Neuronal stem cell (in vitro differentiated cells): ENCODE measurements around the gene ANKS1A.

ENCODE experiments used
- DNase-seq: peaks from one replicate; pipeline ENCODE4 v3.0.0-alpha.2; 2013; ENCODE audit warnings: low spot score
- H2AFZ ChIP-seq: one replicate; pipeline ENCODE4 v1.6.1; 2013; ENCODE audit warnings: mild to moderate bottlenecking, low read length, inconsistent platforms
- H2AK5ac ChIP-seq: 2 replicates; pipeline ENCODE4 v1.6.1; 2013; ENCODE audit warnings: low read depth, mild to moderate bottlenecking, inconsistent platforms, low read length, moderate library complexity, mixed read lengths
- H2BK120ac ChIP-seq: 2 replicates; pipeline ENCODE4 v1.6.1; 2013; ENCODE audit warnings: low read depth, mild to moderate bottlenecking, inconsistent platforms, low read length, moderate library complexity, mixed read lengths
- H2BK12ac ChIP-seq: one replicate; pipeline ENCODE4 v1.6.1; 2013; ENCODE audit warnings: low read length, inconsistent platforms
- H2BK15ac ChIP-seq: 2 replicates; pipeline ENCODE4 v1.6.1; 2013; ENCODE audit warnings: mild to moderate bottlenecking, low read length, inconsistent platforms, mixed read lengths
- H2BK5ac ChIP-seq: one replicate; pipeline ENCODE4 v1.6.1; 2013; ENCODE audit warnings: inconsistent platforms, mild to moderate bottlenecking, low read length, moderate library complexity
- H3K14ac ChIP-seq: one replicate; pipeline ENCODE4 v1.6.1; 2013; ENCODE audit warnings: low read length, inconsistent platforms
- H3K18ac ChIP-seq: 2 replicates; pipeline ENCODE4 v1.6.1; 2013; ENCODE audit warnings: low read length, inconsistent platforms
- H3K23ac ChIP-seq: 2 replicates; pipeline ENCODE4 v1.6.1; 2013; ENCODE audit warnings: low read depth, mild to moderate bottlenecking, mixed read lengths, low read length, inconsistent platforms; ENCODE audit not compliant: poor library complexity
- H3K27ac ChIP-seq: replicated peaks from 3 replicates; pipeline ENCODE4 v1.5.1; 2013; ENCODE audit warnings: low read length, inconsistent platforms
- H3K27me3 ChIP-seq, 3 experiments: 2 replicates each; pipeline ENCODE4 v1.6.1; 2013; ENCODE audit warnings: low read length in 3 of 3, mild to moderate bottlenecking in 2 of 3, inconsistent platforms in 1 of 3, low read depth in 1 of 3, mixed read lengths in 1 of 3, moderate library complexity in 1 of 3; ENCODE audit not compliant: control insufficient read depth in 3 of 3, insufficient read depth in 3 of 3
- H3K36me3 ChIP-seq, 2 donors: replicated peaks in 1 of 2; 2 replicates each; pipeline ENCODE4 v1.6.1; 2013; ENCODE audit warnings: low read length in 2 of 2; ENCODE audit not compliant: control insufficient read depth in 2 of 2, insufficient read depth in 2 of 2
- H3K4ac ChIP-seq: 2 replicates; pipeline ENCODE4 v1.6.1; 2013; ENCODE audit warnings: inconsistent platforms, mild to moderate bottlenecking, low read length, moderate library complexity
- H3K4me1 ChIP-seq, 2 donors: 1 replicate in 1 of 2; 2 replicates in 1 of 2; pipeline ENCODE4 v1.6.1; 2013; ENCODE audit warnings: low read length in 2 of 2, low read depth in 1 of 2; ENCODE audit not compliant: control insufficient read depth in 2 of 2, insufficient read depth in 1 of 2
- H3K4me2 ChIP-seq: one replicate; pipeline ENCODE4 v1.6.1; 2013; ENCODE audit warnings: mild to moderate bottlenecking, low read length, inconsistent platforms; ENCODE audit not compliant: insufficient read depth, poor library complexity, severe bottlenecking
- H3K4me3 ChIP-seq, 2 donors: 2 replicates each; pipeline ENCODE4 v1.5.1; 2013; ENCODE audit warnings: low read length in 2 of 2, mild to moderate bottlenecking in 2 of 2, inconsistent platforms in 1 of 2, moderate library complexity in 1 of 2
- H3K79me1 ChIP-seq: one replicate; pipeline ENCODE4 v1.6.1; 2013; ENCODE audit warnings: low read depth, mild to moderate bottlenecking, inconsistent platforms, low read length, moderate library complexity
- H3K9ac ChIP-seq: one replicate; pipeline ENCODE4 v1.6.1; 2013; ENCODE audit warnings: mild to moderate bottlenecking, low read depth, low read length, inconsistent platforms; ENCODE audit not compliant: poor library complexity
- H3K9me3 ChIP-seq, 2 donors: replicated peaks in 1 of 2; 2 replicates each; pipeline versions ENCODE3 to v1.6.1; 2013; ENCODE audit warnings: low read length in 2 of 2, mild to moderate bottlenecking in 2 of 2, inconsistent platforms in 1 of 2, low read depth in 1 of 2, mixed read lengths in 1 of 2, moderate library complexity in 1 of 2; ENCODE audit not compliant: control insufficient read depth in 2 of 2, insufficient read depth in 1 of 2
- H4K8ac ChIP-seq: one replicate; pipeline ENCODE4 v1.6.1; 2013; ENCODE audit warnings: low read depth, mild to moderate bottlenecking, inconsistent platforms, low read length, moderate library complexity
- H4K91ac ChIP-seq: one replicate; pipeline ENCODE4 v1.6.1; 2013; ENCODE audit warnings: low read length, low read depth, mild to moderate bottlenecking, inconsistent platforms; ENCODE audit not compliant: poor library complexity
- WGBS, 2 donors: extraction: QIAGEN DNeasy Blood & Tissue Kit; methylation state at CpG; one replicate each; pipeline ENCODE4 v1.1.7; 2013; ENCODE audit warnings: missing lambda C conversion rate in 2 of 2, mixed read lengths in 1 of 2; ENCODE audit not compliant: insufficient read length in 2 of 2, insufficient replicate concordance in 1 of 2; ENCODE audit errors: extremely low coverage in 2 of 2; 5-methylcytosine and 5-hydroxymethylcytosine counted together

Gene ANKS1A

DNA sequence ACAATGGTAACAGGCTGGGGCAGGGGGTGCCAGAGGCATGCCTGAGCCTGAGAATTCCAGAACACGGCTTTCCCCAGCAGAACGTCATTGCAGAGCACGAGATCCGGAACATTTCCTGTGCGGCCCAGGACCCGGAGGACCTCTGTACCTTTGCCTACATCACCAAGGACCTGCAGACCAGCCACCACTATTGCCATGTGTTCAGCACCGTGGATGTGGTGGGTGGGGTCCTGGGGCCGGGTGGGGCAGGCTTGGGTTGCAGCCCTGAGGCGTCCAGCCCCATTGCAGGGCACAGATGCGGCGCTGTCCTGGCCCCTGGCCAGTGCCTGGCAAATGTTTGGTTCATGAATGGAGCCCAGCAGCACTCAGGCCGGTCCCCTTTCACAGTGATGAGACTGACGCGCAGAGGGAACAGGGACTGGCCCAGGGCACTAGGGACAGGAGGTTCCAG, 195.0 kb downstream of the ANKS1A start:
- no peak overlapping the region for H4K8ac ChIP-seq
- peaks cover 5% of the 10 kb centered on the region for H3K79me1 ChIP-seq
- H2BK120ac ChIP-seq = no peak overlapping the region
- H2AFZ ChIP-seq = no peak overlapping the region
- no peak overlapping the region for H2AK5ac ChIP-seq
- H3K4me3 ChIP-seq = no peak overlapping the region
- H3K9me3 ChIP-seq = no peaks in the 10 kb centered on the region
- no peaks in the 10 kb centered on the region for H3K27me3 ChIP-seq
- H3K4ac ChIP-seq = no peak overlapping the region
- H3K9ac ChIP-seq = peak overlapping the region; percentile 63
- H3K36me3 ChIP-seq = peaks cover 28 to 85% of the 10 kb centered on the region in 2 donors
- no peak overlapping the region for H3K27ac ChIP-seq
- H3K4me1 ChIP-seq = peaks cover 0 to 8% of the 10 kb centered on the region in 2 donors
- H3K18ac ChIP-seq = no peak overlapping the region
- no peak overlapping the region for H3K4me2 ChIP-seq
- no peak overlapping the region for H2BK15ac ChIP-seq
- H3K23ac ChIP-seq = no peak overlapping the region
- H4K91ac ChIP-seq = no peak overlapping the region
- no peak overlapping the region for H2BK12ac ChIP-seq
- H3K14ac ChIP-seq = no peak overlapping the region
- H2BK5ac ChIP-seq = no peak overlapping the region
- no peak for DNase-seq
- WGBS, 2 donors = no CpG with 5 or more reads among the region's 14 CpGs

DNA sequence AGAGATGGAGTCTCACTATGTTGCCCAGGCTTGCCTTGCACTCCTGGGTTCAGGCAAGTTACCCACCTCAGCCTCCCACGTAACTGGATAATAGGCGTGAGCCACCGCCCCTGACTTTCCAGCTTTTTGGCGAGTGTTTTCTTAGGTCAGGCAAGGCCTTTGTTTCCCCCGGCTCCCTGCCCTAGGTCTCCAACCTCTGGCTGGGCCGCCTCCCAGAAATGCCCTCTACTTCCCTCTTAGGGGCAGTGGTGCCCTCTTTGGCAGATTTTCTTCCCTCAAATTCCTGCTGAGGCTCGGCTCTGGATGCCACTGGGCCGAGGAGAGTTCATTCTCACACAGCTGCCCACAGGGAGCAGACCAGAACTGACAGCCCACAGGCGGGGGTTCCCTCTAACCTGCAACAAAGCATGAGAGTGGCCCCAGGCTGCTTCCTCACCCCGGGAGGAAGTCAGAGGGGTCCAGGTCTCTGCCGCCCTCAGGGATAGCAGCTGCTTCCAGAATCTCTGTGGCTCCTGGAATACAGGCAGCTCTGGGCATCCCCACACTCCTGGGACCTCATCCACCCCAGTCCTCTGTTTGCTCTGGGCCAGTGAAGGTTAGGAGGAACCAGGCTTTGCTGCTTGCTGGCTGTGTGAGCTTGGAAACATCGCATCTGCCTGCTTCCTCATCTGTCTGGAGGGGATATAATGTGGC, 195.6 kb downstream of the ANKS1A start:
- H4K91ac ChIP-seq = no peak overlapping the region
- no peak overlapping the region for H2BK12ac ChIP-seq
- no peak overlapping the region for H2BK120ac ChIP-seq
- H3K4me3 ChIP-seq = no peak overlapping the region
- WGBS, 2 donors = no CpG with 5 or more reads among the region's 12 CpGs
- H3K4ac ChIP-seq = no peak overlapping the region
- no peak overlapping the region for H3K27ac ChIP-seq
- no peak overlapping the region for H3K23ac ChIP-seq
- H3K79me1 ChIP-seq = peaks cover 5% of the 10 kb centered on the region
- no peak for DNase-seq
- H3K9me3 ChIP-seq = no peaks in the 10 kb centered on the region
- no peak overlapping the region for H3K9ac ChIP-seq
- no peak overlapping the region for H3K14ac ChIP-seq
- no peak overlapping the region for H2AFZ ChIP-seq
- no peaks in the 10 kb centered on the region for H3K27me3 ChIP-seq
- H3K4me2 ChIP-seq = no peak overlapping the region
- H2BK5ac ChIP-seq = no peak overlapping the region
- peaks cover 25 to 80% of the 10 kb centered on the region in 2 donors for H3K36me3 ChIP-seq
- no peak overlapping the region for H3K18ac ChIP-seq
- H3K4me1 ChIP-seq = peaks cover 0 to 8% of the 10 kb centered on the region in 2 donors
- H2AK5ac ChIP-seq = no peak overlapping the region
- no peak overlapping the region for H2BK15ac ChIP-seq
- H4K8ac ChIP-seq = no peak overlapping the region

DNA sequence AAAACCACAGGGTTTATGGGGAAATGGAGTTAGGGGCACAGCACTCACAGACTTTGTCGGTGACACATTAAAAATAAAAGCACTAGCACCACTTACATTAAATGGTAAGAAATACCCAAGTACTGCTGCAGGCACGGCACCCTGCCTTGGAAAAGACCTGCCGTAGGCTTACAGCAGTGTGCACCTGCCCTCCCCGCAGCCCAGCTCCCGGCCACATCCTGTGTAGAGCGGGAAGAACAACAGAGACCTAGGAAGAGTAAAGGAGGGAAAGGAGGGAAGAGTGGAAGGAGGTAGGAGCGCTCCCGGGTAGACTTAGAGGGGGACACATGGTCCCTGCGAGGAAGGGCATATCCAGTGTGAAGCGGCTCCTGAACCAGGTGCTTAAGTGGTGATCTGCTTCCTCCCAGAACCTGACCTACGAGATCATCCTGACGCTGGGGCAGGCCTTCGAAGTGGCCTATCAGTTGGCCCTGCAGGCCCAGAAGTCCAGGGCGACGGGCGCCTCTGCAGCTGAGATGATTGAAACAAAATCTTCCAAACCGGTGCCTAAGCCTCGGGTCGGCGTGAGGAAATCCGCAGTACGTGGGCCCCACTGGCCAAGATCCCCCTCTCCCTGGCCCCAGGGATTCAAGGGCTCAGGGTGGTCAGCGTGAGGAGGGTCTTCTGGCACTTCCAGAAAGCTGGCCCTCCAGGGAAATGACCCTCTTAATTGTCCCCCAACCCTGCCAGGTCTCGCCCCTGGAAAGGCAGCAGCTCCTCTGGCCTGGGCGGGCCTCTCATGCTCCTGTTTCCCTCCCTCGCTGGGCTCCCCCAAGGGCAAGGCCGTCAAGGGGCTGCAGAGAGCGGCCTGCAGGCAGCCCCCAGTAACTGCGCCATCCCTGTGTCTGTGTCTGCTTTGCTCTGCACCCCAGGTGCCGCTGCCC, 196.6 kb downstream of the ANKS1A start:
- Histone ChIP-seq H3K4me3 (no peak overlapping the region), H3K79me1 (peaks cover 5% of the 10 kb centered on the region), H2AFZ (no peak overlapping the region), H2BK120ac (no peak overlapping the region), H3K4ac (no peak overlapping the region), H4K8ac (no peak overlapping the region), H3K14ac (peak overlapping the region; percentile 76), H2AK5ac (no peak overlapping the region), H3K18ac (no peak overlapping the region), H2BK15ac (no peak overlapping the region), H3K4me1 (peaks cover 0 to 8% of the 10 kb centered on the region in 2 donors), H3K27me3 (no peaks in the 10 kb centered on the region), H3K23ac (peak overlapping the region; percentile 35), H3K9ac (peak overlapping the region; percentile 36), H2BK12ac (no peak overlapping the region), H2BK5ac (peak overlapping the region; percentile 41), H4K91ac (no peak overlapping the region), H3K36me3 (peaks cover 25 to 75% of the 10 kb centered on the region in 2 donors), H3K9me3 (no peaks in the 10 kb centered on the region), H3K27ac (no peak overlapping the region), H3K4me2 (no peak overlapping the region)
- no peak for DNase-seq
- no CpG with 5 or more reads among the region's 30 CpGs for WGBS, 2 donors

DNA sequence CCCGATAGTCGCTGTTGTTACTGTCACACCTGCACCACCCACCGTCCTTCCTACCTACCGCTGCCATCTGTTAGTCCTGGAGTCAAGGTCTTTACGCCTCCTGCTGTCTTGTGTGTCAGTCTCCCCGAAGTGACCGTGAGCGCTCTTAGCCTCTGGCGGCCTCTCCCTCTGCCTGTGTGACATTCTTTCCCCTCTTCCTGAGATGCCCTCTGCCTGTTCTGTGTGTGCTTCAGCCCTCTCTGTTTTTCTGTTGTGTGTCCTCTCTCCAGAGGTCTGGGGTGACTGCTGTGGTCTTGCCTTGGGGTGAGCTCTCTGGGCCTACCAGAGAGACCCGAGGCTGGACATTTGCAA, 197.2 kb downstream of the ANKS1A start:
- H3K27ac ChIP-seq = no peak overlapping the region
- H2BK12ac ChIP-seq = no peak overlapping the region
- H3K4me2 ChIP-seq = no peak overlapping the region
- peaks cover 0 to 8% of the 10 kb centered on the region in 2 donors for H3K4me1 ChIP-seq
- H3K9me3 ChIP-seq = no peaks in the 10 kb centered on the region
- H3K79me1 ChIP-seq = peaks cover 3% of the 10 kb centered on the region
- H2BK120ac ChIP-seq = no peak overlapping the region
- DNase-seq = no peak
- peaks cover 24 to 69% of the 10 kb centered on the region in 2 donors for H3K36me3 ChIP-seq
- no peak overlapping the region for H3K23ac ChIP-seq
- no peak overlapping the region for H2AK5ac ChIP-seq
- no peak overlapping the region for H4K91ac ChIP-seq
- H3K18ac ChIP-seq = no peak overlapping the region
- no peak overlapping the region for H2BK15ac ChIP-seq
- no peak overlapping the region for H4K8ac ChIP-seq
- H3K4me3 ChIP-seq = no peak overlapping the region
- no peaks in the 10 kb centered on the region for H3K27me3 ChIP-seq
- H2BK5ac ChIP-seq = peak overlapping the region; percentile 41
- no CpG with 5 or more reads among the region's 10 CpGs for WGBS, 2 donors
- H3K4ac ChIP-seq = no peak overlapping the region
- no peak overlapping the region for H2AFZ ChIP-seq
- peak overlapping the region; percentile 36 for H3K9ac ChIP-seq
- H3K14ac ChIP-seq = peak overlapping the region; percentile 76
